Forelimb muscle (tissue), 1 donor: ENCODE data around the gene HOXB4. TPM values are rescaled to one million over a fixed set of nuclear protein-coding genes. Genes with fewer than 3 reads are reported as not detected.

Experiments used
- DNase-seq: peaks from one replicate; pipeline ENCODE4 v3.0.0-alpha.2; 2013; ENCODE audit warnings: low read depth
- polyA plus RNA-seq: library from polyadenylated mRNA; unstranded; fragments of 120-200 nt; gene quantifications from one replicate; pipeline ENCODE4 v1.2.1, GENCODE V29; 2013; ENCODE audit not compliant: insufficient read length

HOXB4 gene
- polyA plus RNA-seq, 1 donor = 1.2 TPM

- DNase-seq = no peak
These were observed 11.9 kb upstream of the HOXB4 start, which contains the start of gene HOXB3 for GRCh38 chr17:48589831-48590606. HOXB3 (minus strand) TSS chr17:48590241; CDS start chr17:48552474, 37,767 bp downstream.

GRCh38 chr17:48589060-48589830 is 11.1 kb upstream of the HOXB4 start:
- no peak for DNase-seq

GRCh38 chr17:48588528-48588927 is 10.4 kb upstream of the HOXB4 start:
- DNase-seq = no peak

- DNase-seq = no peak
These were observed 9.9 kb upstream of the HOXB4 start for GRCh38 chr17:48588074-48588415.

- DNase-seq = no peak
These were observed 9.3 kb upstream of the HOXB4 start for GRCh38 chr17:48587276-48588073.

- DNase-seq = no peak
These were observed 8.5 kb upstream of the HOXB4 start for GRCh38 chr17:48586355-48587258.

- DNase-seq = no peak
These were observed 6.1 kb upstream of the HOXB4 start for GRCh38 chr17:48584223-48584741.

- no peak for DNase-seq
These were observed 5.6 kb upstream of the HOXB4 start for GRCh38 chr17:48583708-48584222.

- no peak for DNase-seq
These were observed 4.6 kb upstream of the HOXB4 start for GRCh38 chr17:48582750-48583069.

GRCh38 chr17:48579760-48580554 is 1.8 kb upstream of the HOXB4 start:
- no peak for DNase-seq

- DNase-seq = no peak
These were observed 1.3 kb upstream of the HOXB4 start for GRCh38 chr17:48579471-48579759.

GRCh38 chr17:48578616-48579470 is 693 bp upstream of the HOXB4 start:
- no peak for DNase-seq

- DNase-seq = no peak
These were observed 712 bp downstream of the HOXB4 start for GRCh38 chr17:48577330-48577945.

GRCh38 chr17:48576479-48577309 is 1.5 kb downstream of the HOXB4 start:
- DNase-seq = no peak

GRCh38 chr17:48575673-48576478 is 2.3 kb downstream of the HOXB4 start:
- no peak for DNase-seq

- DNase-seq = no peak
These were observed 3.0 kb downstream of the HOXB4 start for GRCh38 chr17:48575066-48575582.
